Calu3 (cell line): ENCODE measurements around the gene RBBP6. TPM values are rescaled to one million over a fixed set of nuclear protein-coding genes. Genes with fewer than 3 reads are reported as not detected.

Experiments used
- BruUV-seq: library from RNA; stranded (reverse); fragments of 400-500 nt; replicated peaks from 2 replicates; lab custom pipeline; 2021; lab: Mats Ljungman, UMichigan
- CTCF ChIA-PET: fragments of 300-600 bp; sonication (Branson Sonifier 250); formaldehyde crosslinking; loops from one replicate; lab custom pipeline; 2022; ENCODE audit warnings: antibody characterized with exemption; lab: Charles Lee
- DNase-seq: peaks from one replicate; pipeline ENCODE4 v3.0.0; 2022
- H3K27ac Mint-ChIP-seq: one replicate; pipeline ENCODE4 v1.8.0; 2022; ENCODE audit warnings: mixed read lengths; ENCODE audit not compliant: unreplicated experiment
- H3K27me3 Mint-ChIP-seq: one replicate; pipeline ENCODE4 v1.8.0; 2022; ENCODE audit warnings: mixed read lengths; ENCODE audit not compliant: unreplicated experiment
- H3K36me3 Mint-ChIP-seq: one replicate; pipeline ENCODE4 v1.8.0; 2022; ENCODE audit warnings: mild to moderate bottlenecking, moderate library complexity, mixed read lengths; ENCODE audit not compliant: insufficient read depth, unreplicated experiment
- H3K4me1 Mint-ChIP-seq: one replicate; pipeline ENCODE4 v1.8.0; 2022; ENCODE audit warnings: mild to moderate bottlenecking, low read depth, mixed read lengths; ENCODE audit not compliant: unreplicated experiment
- H3K4me3 Mint-ChIP-seq: one replicate; pipeline ENCODE4 v1.8.0; 2022; ENCODE audit warnings: mild to moderate bottlenecking, low read depth, moderate library complexity, mixed read lengths; ENCODE audit not compliant: unreplicated experiment
- H3K9me3 Mint-ChIP-seq: one replicate; pipeline ENCODE4 v1.8.0; 2022; ENCODE audit warnings: low read depth, mixed read lengths; ENCODE audit not compliant: unreplicated experiment
- intact Hi-C: fragments of 100-400 bp; cut with micrococcal nuclease; formaldehyde crosslinking; loops from one replicate; pipeline ENCODE4 v1.10.0; 2022; ENCODE audit not compliant: unreplicated experiment
- total RNA-seq: library from RNA; stranded (reverse); gene quantifications from 2 replicates; pipeline ENCODE4 v1.2.3, GENCODE V29; 2022
- TF ChIP-seq, protein P1 (sequence below): fragments of 200-600 bp; IDR thresholded peaks from one replicate; pipeline ENCODE4 v1.8.0; 2022; ENCODE audit warnings: antibody characterized with exemption; ENCODE audit not compliant: unreplicated experiment

Gene RBBP6
- total RNA-seq, 1 experiment from 2014 or later, result 56.8 TPM

DNA sequence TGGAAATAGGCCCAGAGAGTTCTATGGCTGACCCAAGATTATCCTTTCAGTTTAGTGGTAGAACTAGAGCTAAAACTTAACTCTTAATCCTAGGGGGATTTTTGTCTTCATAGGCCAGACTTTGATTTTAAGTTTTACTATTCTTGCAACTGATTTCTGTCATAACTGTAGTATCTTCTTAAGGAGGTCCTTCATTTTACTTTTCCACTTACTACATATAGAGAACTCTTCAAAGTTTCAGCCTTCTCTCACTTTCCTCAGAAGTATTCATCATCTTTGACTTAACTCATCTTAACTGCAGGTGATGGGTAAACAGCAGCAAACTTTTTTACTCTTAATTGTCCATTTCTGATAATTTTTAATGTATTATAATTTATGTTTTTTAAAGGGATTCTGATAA is 23.4 kb downstream of the RBBP6 start:
- Mint-ChIP-seq H3K27ac (no peak overlapping the region), H3K4me1 (no peaks in the 10 kb centered on the region), H3K9me3 (no peaks in the 10 kb centered on the region), H3K27me3 (no peaks in the 10 kb centered on the region), H3K4me3 (no peak overlapping the region), H3K36me3 (peaks cover 52% of the 10 kb centered on the region)
- CTCF ChIA-PET, result no interaction called here
- intact Hi-C loops, result no loop called here
- BruUV-seq, result no TSS peak
- TF ChIP-seq, protein P1, sequence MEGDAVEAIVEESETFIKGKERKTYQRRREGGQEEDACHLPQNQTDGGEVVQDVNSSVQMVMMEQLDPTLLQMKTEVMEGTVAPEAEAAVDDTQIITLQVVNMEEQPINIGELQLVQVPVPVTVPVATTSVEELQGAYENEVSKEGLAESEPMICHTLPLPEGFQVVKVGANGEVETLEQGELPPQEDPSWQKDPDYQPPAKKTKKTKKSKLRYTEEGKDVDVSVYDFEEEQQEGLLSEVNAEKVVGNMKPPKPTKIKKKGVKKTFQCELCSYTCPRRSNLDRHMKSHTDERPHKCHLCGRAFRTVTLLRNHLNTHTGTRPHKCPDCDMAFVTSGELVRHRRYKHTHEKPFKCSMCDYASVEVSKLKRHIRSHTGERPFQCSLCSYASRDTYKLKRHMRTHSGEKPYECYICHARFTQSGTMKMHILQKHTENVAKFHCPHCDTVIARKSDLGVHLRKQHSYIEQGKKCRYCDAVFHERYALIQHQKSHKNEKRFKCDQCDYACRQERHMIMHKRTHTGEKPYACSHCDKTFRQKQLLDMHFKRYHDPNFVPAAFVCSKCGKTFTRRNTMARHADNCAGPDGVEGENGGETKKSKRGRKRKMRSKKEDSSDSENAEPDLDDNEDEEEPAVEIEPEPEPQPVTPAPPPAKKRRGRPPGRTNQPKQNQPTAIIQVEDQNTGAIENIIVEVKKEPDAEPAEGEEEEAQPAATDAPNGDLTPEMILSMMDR, result no peak
- no peak for DNase-seq

DNA sequence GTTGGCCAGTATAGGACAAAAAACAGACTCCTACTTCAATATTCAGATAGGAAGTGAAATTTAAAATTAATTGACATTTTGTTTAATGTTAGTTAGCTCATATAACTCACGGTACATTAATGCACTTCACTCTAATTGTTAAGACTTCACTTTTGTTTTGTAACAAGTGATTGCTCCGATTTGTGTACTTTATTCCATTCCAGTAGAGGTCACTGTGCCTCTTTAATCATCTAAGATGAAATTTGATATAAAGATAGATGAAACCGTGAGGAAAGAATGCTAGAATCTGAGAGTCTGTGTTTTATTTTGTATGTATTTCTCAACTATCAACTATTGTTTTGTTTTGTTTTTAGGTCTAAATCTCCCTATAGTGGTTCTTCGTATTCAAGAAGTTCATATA is 29.0 kb downstream of the RBBP6 start:
- TF ChIP-seq, protein P1, result peak; percentile 32
- Mint-ChIP-seq H3K27ac (no peak overlapping the region), H3K27me3 (no peaks in the 10 kb centered on the region), H3K36me3 (peaks cover 69% of the 10 kb centered on the region), H3K4me3 (no peak overlapping the region), H3K4me1 (no peaks in the 10 kb centered on the region), H3K9me3 (no peaks in the 10 kb centered on the region)
- DNase-seq, result no peak
- CTCF ChIA-PET, result no interaction called here
- no TSS peak for BruUV-seq
- intact Hi-C loops, result loop anchor here (1.0 to 5.0 kb wide), 2 partner anchors 121 to 239 kb away; no protein-coding TSS in a partner anchor

DNA sequence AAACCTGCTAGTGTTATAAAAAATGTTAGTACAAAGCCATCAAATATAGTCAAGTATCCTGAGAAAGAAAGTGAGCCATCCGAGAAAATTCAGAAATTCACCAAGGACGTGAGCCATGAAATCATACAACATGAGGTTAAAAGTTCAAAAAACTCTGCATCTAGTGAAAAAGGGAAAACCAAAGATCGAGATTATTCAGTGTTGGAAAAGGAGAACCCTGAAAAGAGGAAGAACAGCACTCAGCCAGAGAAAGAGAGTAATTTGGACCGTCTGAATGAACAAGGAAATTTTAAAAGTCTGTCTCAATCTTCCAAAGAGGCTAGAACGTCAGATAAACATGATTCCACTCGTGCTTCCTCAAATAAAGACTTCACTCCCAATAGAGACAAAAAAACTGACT is 31.7 kb downstream of the RBBP6 start:
- no TSS peak for BruUV-seq
- CTCF ChIA-PET, result no interaction called here
- no peak overlapping the region for H3K27ac Mint-ChIP-seq
- H3K4me1 Mint-ChIP-seq, result no peaks in the 10 kb centered on the region
- DNase-seq, result no peak
- H3K9me3 Mint-ChIP-seq, result no peaks in the 10 kb centered on the region
- intact Hi-C loops, result no loop called here
- TF ChIP-seq, protein P1, result no peak
- no peaks in the 10 kb centered on the region for H3K27me3 Mint-ChIP-seq
- H3K4me3 Mint-ChIP-seq, result no peak overlapping the region
- peaks cover 62% of the 10 kb centered on the region for H3K36me3 Mint-ChIP-seq

DNA sequence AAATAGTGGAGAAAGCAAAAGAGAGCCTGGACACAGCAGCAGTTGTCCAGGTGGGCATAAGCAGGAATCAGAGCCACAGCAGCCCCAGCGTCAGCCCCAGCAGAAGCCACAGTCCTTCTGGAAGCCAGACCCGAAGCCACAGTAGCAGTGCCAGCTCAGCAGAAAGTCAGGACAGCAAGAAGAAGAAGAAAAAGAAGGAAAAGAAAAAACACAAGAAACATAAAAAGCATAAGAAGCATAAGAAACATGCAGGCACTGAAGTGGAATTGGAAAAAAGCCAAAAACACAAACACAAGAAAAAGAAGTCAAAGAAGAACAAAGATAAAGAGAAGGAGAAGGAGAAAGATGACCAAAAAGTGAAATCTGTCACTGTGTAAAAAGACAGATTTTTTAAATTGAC is 32.7 kb downstream of the RBBP6 start:
- H3K4me3 Mint-ChIP-seq, result no peak overlapping the region
- intact Hi-C loops, result no loop called here
- no TSS peak for BruUV-seq
- peaks cover 59% of the 10 kb centered on the region for H3K36me3 Mint-ChIP-seq
- H3K27ac Mint-ChIP-seq, result no peak overlapping the region
- TF ChIP-seq, protein P1, result no peak
- CTCF ChIA-PET, result no interaction called here
- no peaks in the 10 kb centered on the region for H3K27me3 Mint-ChIP-seq
- H3K4me1 Mint-ChIP-seq, result peaks cover 8% of the 10 kb centered on the region
- no peak for DNase-seq
- H3K9me3 Mint-ChIP-seq, result no peaks in the 10 kb centered on the region
